KOPT-K1 (cell line): Measurements from ENCODE around the gene INTS11.

Source experiments
- H3K27ac ChIP-seq: fragments of 200-600 bp; sonication (generic); 2 replicates; pipeline ENCODE4 v1.5.1; 2016; ENCODE audit warnings: antibody characterized with exemption, mild to moderate bottlenecking, low read depth, low read length; ENCODE audit not compliant: poor library complexity, severe bottlenecking
- H3K36me3 ChIP-seq: fragments of 200-600 bp; sonication (generic); 2 replicates; pipeline ENCODE4 v1.5.1; 2017; ENCODE audit warnings: antibody characterized with exemption, mild to moderate bottlenecking, low read length, moderate library complexity; ENCODE audit not compliant: insufficient read depth
- H3K9me3 ChIP-seq: fragments of 200-600 bp; sonication (generic); 2 replicates; pipeline ENCODE4 v1.5.1; 2017; ENCODE audit warnings: antibody characterized with exemption, low read length, mild to moderate bottlenecking; ENCODE audit not compliant: insufficient read depth, poor library complexity, severe bottlenecking

INTS11 gene

GRCh38 chr1:1361233-1361981 is 36.9 kb upstream of the INTS11 start:
- H3K9me3 ChIP-seq: peaks cover 6% of the 10 kb centered on the region
- no peak overlapping the region for H3K27ac ChIP-seq
- H3K36me3 ChIP-seq: no peaks in the 10 kb centered on the region

- Histone ChIP-seq H3K36me3 (no peaks in the 10 kb centered on the region), H3K27ac (no peak overlapping the region), H3K9me3 (no peaks in the 10 kb centered on the region)
Measured at GRCh38 chr1:1360506-1361169, 36.2 kb upstream of the INTS11 start.

- Histone ChIP-seq H3K27ac (no peak overlapping the region), H3K9me3 (no peaks in the 10 kb centered on the region), H3K36me3 (no peaks in the 10 kb centered on the region)
Measured at GRCh38 chr1:1359664-1360468, 35.4 kb upstream of the INTS11 start.

GRCh38 chr1:1359308-1359663 is 34.8 kb upstream of the INTS11 start:
- H3K27ac ChIP-seq: no peak overlapping the region

GRCh38 chr1:1358433-1359271 is 34.2 kb upstream of the INTS11 start, which contains the start of gene MXRA8:
MXRA8 (minus strand) TSS chr1:1358555; CDS start chr1:1358504, 51 bp downstream.
- Histone ChIP-seq H3K36me3 (no peaks in the 10 kb centered on the region), H3K27ac (no peak within 1 kb of the TSS), H3K9me3 (no peaks in the 10 kb centered on the region)

More at GRCh38 chr1:1359308-1359663, 34.8 kb upstream of the INTS11 start:
- no peaks in the 10 kb centered on the region for H3K36me3 ChIP-seq
- no peaks in the 10 kb centered on the region for H3K9me3 ChIP-seq

GRCh38 chr1:1357871-1358432 is 33.5 kb upstream of the INTS11 start:
- Histone ChIP-seq H3K27ac (no peak overlapping the region), H3K36me3 (no peaks in the 10 kb centered on the region), H3K9me3 (no peaks in the 10 kb centered on the region)

GRCh38 chr1:1356796-1357401 is 32.4 kb upstream of the INTS11 start:
- Histone ChIP-seq H3K36me3 (no peaks in the 10 kb centered on the region), H3K27ac (no peak overlapping the region), H3K9me3 (no peaks in the 10 kb centered on the region)

- Histone ChIP-seq H3K9me3 (no peaks in the 10 kb centered on the region), H3K36me3 (no peaks in the 10 kb centered on the region), H3K27ac (no peak overlapping the region)
Measured at GRCh38 chr1:1356166-1356795, 31.8 kb upstream of the INTS11 start.

GRCh38 chr1:1355416-1355815 is 31.0 kb upstream of the INTS11 start:
- no peak overlapping the region for H3K27ac ChIP-seq
- no peaks in the 10 kb centered on the region for H3K36me3 ChIP-seq
- no peaks in the 10 kb centered on the region for H3K9me3 ChIP-seq

GRCh38 chr1:1354271-1355247 is 30.1 kb upstream of the INTS11 start:
- no peak overlapping the region for H3K27ac ChIP-seq
- no peaks in the 10 kb centered on the region for H3K36me3 ChIP-seq
- no peaks in the 10 kb centered on the region for H3K9me3 ChIP-seq

- Histone ChIP-seq H3K9me3 (no peaks in the 10 kb centered on the region), H3K36me3 (no peaks in the 10 kb centered on the region), H3K27ac (no peak overlapping the region)
Measured at GRCh38 chr1:1353389-1354151, 29.1 kb upstream of the INTS11 start.

- no peaks in the 10 kb centered on the region for H3K36me3 ChIP-seq
- no peak overlapping the region for H3K27ac ChIP-seq
- no peaks in the 10 kb centered on the region for H3K9me3 ChIP-seq
Measured at GRCh38 chr1:1352786-1353388, 28.4 kb upstream of the INTS11 start.
